H1 (cell line): ENCODE results near the gene SLC22A23. TPM values are rescaled to one million over a fixed set of nuclear protein-coding genes. Genes with fewer than 3 reads are reported as not detected.
A peak's percentile ranks its signal among the peaks of the same experiment; 100 is the strongest.

Source experiments
- CEBPB ChIP-seq: IDR thresholded peaks from 2 replicates; pipeline ENCODE4 v1.6.1; 2012; ENCODE audit warnings: low read depth, low read length
- CHD2 ChIP-seq: IDR thresholded peaks from 2 replicates; pipeline ENCODE4 v1.6.1; 2012; ENCODE audit warnings: low read length, improper control_type of control experiment
- FOSL1 ChIP-seq: IDR thresholded peaks from 2 replicates; pipeline ENCODE4 v1.6.1; 2011; ENCODE audit warnings: mild to moderate bottlenecking, low read depth, low read length, moderate library complexity; ENCODE audit not compliant: insufficient read depth
- HDAC2 ChIP-seq, 2 experiments: fragments of 300-600 bp in 1 of 2; sonication (generic) in 1 of 2; IDR thresholded peaks; 2 replicates each; pipeline ENCODE4 v1.6.1; 2011 to 2012; ENCODE audit warnings: low read depth in 2 of 2, low read length in 2 of 2, mild to moderate bottlenecking in 2 of 2, moderate library complexity in 2 of 2, borderline replicate concordance in 1 of 2, inconsistent platforms in 1 of 2
- JUN ChIP-seq: IDR thresholded peaks from 2 replicates; pipeline ENCODE4 v1.6.1; 2011; ENCODE audit warnings: low read depth, mild to moderate bottlenecking, improper control_type of control experiment, low read length
- JUND ChIP-seq: IDR thresholded peaks from 2 replicates; pipeline ENCODE4 v1.6.1; 2011; ENCODE audit warnings: mild to moderate bottlenecking, improper control_type of control experiment, low read length
- POLR2A ChIP-seq, 2 experiments: IDR thresholded peaks; 1 replicate in 1 of 2; 2 replicates in 1 of 2; pipeline ENCODE4 v1.6.1; 2011; ENCODE audit warnings: low read depth in 2 of 2, low read length in 2 of 2, mild to moderate bottlenecking in 2 of 2; ENCODE audit errors: control extremely low read depth in 1 of 2
- RAD21 ChIP-seq, 2 experiments: IDR thresholded peaks in 1 of 2; conservative IDR thresholded peaks in 1 of 2; 2 replicates each; pipeline ENCODE4 v1.6.1; 2011; ENCODE audit warnings: low read depth in 2 of 2, low read length in 2 of 2, improper control_type of control experiment in 1 of 2, inconsistent platforms in 1 of 2, mild to moderate bottlenecking in 1 of 2, moderate library complexity in 1 of 2
- RBBP5 ChIP-seq: IDR thresholded peaks from 2 replicates; pipeline ENCODE4 v1.7.1; 2012; ENCODE audit warnings: low read depth, mild to moderate bottlenecking, inconsistent platforms, low read length, moderate library complexity, borderline replicate concordance
- RFX5 ChIP-seq: IDR thresholded peaks from 2 replicates; pipeline ENCODE4 v1.6.1; 2011; ENCODE audit warnings: low read depth, low read length, improper control_type of control experiment, borderline replicate concordance
- RNF2 ChIP-seq: fragments of 200-900, 300-1000 bp; sonication (generic); IDR thresholded peaks from 2 replicates; pipeline ENCODE4 v1.7.1; 2016; ENCODE audit warnings: borderline replicate concordance, low read depth, mild to moderate bottlenecking, antibody characterized with exemption, low read length; ENCODE audit not compliant: poor library complexity, severe bottlenecking; ENCODE audit errors: missing control alignments
- RXRA ChIP-seq: IDR thresholded peaks from 2 replicates; pipeline ENCODE4 v1.6.1; 2011; ENCODE audit warnings: low read depth, mild to moderate bottlenecking, low read length, moderate library complexity; ENCODE audit not compliant: insufficient read depth
- SIN3A ChIP-seq, 2 experiments: IDR thresholded peaks in 1 of 2; conservative IDR thresholded peaks in 1 of 2; 2 replicates each; pipeline ENCODE4 v1.6.1; 2011 to 2012; ENCODE audit warnings: low read length in 2 of 2, improper control_type of control experiment in 1 of 2, low read depth in 1 of 2, mild to moderate bottlenecking in 1 of 2
- SIX5 ChIP-seq: IDR thresholded peaks from 2 replicates; pipeline ENCODE4 v1.6.1; 2011; ENCODE audit warnings: mild to moderate bottlenecking, low read depth, low read length
- SUZ12 ChIP-seq: fragments of 200-600 bp; sonication (generic); IDR thresholded peaks from 2 replicates; pipeline ENCODE4 v1.6.1; 2012; ENCODE audit warnings: mild to moderate bottlenecking, inconsistent platforms, low read length, moderate library complexity, mixed read lengths
- TBP ChIP-seq: IDR thresholded peaks from 2 replicates; pipeline ENCODE4 v1.6.1; 2011; ENCODE audit warnings: low read depth, low read length, improper control_type of control experiment
- YY1 ChIP-seq: IDR thresholded peaks from 2 replicates; pipeline ENCODE4 v1.6.1; 2011; ENCODE audit warnings: low read depth, mild to moderate bottlenecking, low read length
- ZNF274 ChIP-seq: IDR thresholded peaks from 2 replicates; pipeline ENCODE4 v1.7.0; 2012; ENCODE audit warnings: low read length, borderline replicate concordance; ENCODE audit errors: extremely low read depth
- polyA plus RNA-seq, 7 experiments: library from polyadenylated mRNA; depleted of rRNA in 3 of 7; stranded (reverse) in 5 of 7; unstranded in 2 of 7; fragments of >200 nt in 5 of 7; fragments of 200-250 nt in 2 of 7; gene quantifications; 1 replicate in 5 of 7; 2 replicates in 1 of 7; 4 replicates in 1 of 7; pipeline versions ENCODE4 v1.2.1 to v1.2.3, GENCODE V29; 2011 to 2013; ENCODE audit warnings: missing spikeins in 2 of 7, mixed read lengths in 2 of 7
- total RNA-seq: library from RNA; stranded (reverse); fragmentation: NEBNext Ultra II Directional; extraction: Animal tissue kit (Norgen Biotek cat#: 25700); gene quantifications from 2 replicates; pipeline ENCODE4 v1.2.1, GENCODE V29; 2021

The SLC22A23 gene
- total and polyA plus RNA-seq, 2 of the 8 experiments (the other 6 are each of a cell fraction or from before 2014, with no cell fraction given), result 9.9 to 38.4 TPM

DNA sequence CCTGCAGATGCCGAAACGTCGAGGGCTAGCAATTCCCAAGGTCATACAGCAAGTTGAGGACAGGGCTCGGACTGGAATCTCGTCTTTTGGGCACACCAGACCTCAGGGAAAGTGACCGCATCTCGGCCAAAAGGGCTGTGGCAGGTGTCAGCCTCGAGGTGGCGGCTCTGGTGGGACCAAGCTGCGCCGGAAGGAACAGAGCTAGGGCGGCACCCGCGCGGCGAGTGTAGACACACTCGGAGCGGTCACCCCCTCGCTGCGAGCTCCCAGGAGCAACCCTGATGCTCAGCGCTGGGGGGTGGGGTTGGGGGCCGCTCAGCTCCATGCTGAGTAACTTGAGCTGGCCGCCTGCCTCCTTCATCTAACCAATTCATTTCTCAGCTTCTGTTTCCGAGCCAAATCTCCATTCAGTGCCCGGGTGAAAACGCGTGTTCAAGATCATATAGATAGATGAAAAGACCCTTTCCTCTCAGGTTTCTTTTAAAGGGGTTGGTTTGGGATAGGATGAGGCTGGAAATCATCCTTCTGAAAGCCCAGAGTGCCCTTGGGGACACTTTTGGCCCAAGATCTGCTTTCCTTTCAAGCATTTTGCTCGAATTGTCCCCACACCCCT lies 227.2 kb downstream of the SLC22A23 start (continued):
- TF ChIP-seq RXRA (no peak), CEBPB (no peak), SUZ12 (no peak; the same call in 1 of the 2 replicates), POLR2A (IDR thresholded peaks at IDR 0.05; ENCODE audit: control extremely low read depth in 1 of 2, low read depth in 2 of 2, low read length in 2 of 2) (no peak), RNF2 (peak; percentile 1), YY1 (no peak), SIN3A (conservative IDR thresholded peaks at IDR 0.05 in 1 of 2, IDR thresholded peaks at IDR 0.05 in 1 of 2; ENCODE audit: low read depth in 1 of 2, low read length in 2 of 2) (0 out of 4 replicates have a peak, but pooled peaks of 1 of the 2 experiments have one; percentile 42), SIX5 (no peak), RAD21 (IDR thresholded peaks at IDR 0.05 in 1 of 2, conservative IDR thresholded peaks at IDR 0.05 in 1 of 2; ENCODE audit: low read depth in 2 of 2, low read length in 2 of 2) (no peak; a peak in 1 of 4 replicates), RBBP5 (no peak; the same call in 1 of the 2 replicates), HDAC2 (IDR thresholded peaks at IDR 0.05; ENCODE audit: borderline replicate concordance in 1 of 2, low read depth in 2 of 2, low read length in 2 of 2) (no peak), CHD2 (no peak), ZNF274 (no peak), TBP (no peak), FOSL1 (no peak), JUND (no peak), RFX5 (no peak), JUN (no peak)
- TF ChIP-seq, all 59 proteins: peak for 7
